Measurements from ENCODE around the gene TIMP3. TPM values are rescaled to one million over a fixed set of nuclear protein-coding genes. Genes with fewer than 3 reads are reported as not detected.

TIMP3 gene
- total RNA-seq, 1 experiment from 2014 or later, result 3.3 TPM

DNA sequence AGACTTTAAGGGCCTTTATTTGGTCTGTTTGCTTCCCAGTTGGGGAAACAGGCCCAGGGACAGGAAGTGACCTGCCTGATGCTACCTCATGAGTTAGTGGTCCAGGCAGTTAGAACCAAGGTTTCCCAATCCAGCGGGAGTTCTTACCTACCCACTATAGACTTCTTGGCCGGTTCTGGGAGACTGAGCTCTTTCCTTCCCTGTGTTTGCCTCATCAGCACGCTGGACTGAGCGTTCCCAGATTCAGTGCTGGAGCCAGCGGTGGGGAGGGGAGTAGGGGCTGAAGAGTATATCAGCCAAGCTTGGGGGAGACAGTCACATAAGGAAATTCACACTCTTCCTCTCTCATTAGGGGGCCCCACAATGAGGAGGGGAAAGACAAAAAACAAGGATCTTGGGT is 27.1 kb downstream of the TIMP3 start (continued):
- TF ChIP-seq, protein P1, sequence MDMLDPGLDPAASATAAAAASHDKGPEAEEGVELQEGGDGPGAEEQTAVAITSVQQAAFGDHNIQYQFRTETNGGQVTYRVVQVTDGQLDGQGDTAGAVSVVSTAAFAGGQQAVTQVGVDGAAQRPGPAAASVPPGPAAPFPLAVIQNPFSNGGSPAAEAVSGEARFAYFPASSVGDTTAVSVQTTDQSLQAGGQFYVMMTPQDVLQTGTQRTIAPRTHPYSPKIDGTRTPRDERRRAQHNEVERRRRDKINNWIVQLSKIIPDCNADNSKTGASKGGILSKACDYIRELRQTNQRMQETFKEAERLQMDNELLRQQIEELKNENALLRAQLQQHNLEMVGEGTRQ (CRISPR knock-in tag; IDR thresholded peaks at IDR 0.05), result no peak

DNA sequence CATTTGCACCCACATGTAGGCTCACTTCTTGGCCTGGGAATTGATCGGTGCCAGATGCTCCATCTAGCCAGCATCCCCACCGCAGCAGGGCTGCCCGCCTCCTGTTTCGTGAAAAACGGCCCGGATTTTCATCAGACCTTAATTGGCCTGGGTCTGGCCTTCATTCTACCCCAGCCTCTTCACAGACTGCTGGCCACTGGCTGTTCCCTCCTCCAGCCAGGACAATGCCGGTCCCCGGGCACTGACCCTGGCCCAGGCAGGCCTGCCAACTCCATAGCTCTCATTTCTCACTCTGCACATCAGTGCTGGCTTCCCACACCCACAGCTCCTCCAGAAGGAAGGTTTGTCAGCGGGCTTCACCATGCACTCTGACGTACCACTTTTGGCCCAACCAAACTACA is 27.9 kb downstream of the TIMP3 start:
- ChIA-PET POLR2A (no interaction called here), CTCF (interaction anchor here (1.1 to 2.5 kb wide), 2 partner anchors 33 to 297 kb away, joined by 4 to 15 read pairs; no protein-coding TSS in a partner anchor)
- TF ChIP-seq NFYB (CRISPR knock-in tag; conservative IDR thresholded peaks at IDR 0.05; ENCODE audit: low read depth), result no peak
- no peak overlapping the region for H3K27ac Mint-ChIP-seq
- no peak for ATAC-seq
- no peak for DNase-seq (ENCODE audit: low spot score)
- H3K4me3 Mint-ChIP-seq, result no peak overlapping the region
- H3K27me3 Mint-ChIP-seq (ENCODE audit: low read depth), result no peaks in the 10 kb centered on the region
- peaks cover 19% of the 10 kb centered on the region for H3K4me1 Mint-ChIP-seq
- H3K36me3 Mint-ChIP-seq, result no peaks in the 10 kb centered on the region
- no peaks in the 10 kb centered on the region for H3K9me3 Mint-ChIP-seq

DNA sequence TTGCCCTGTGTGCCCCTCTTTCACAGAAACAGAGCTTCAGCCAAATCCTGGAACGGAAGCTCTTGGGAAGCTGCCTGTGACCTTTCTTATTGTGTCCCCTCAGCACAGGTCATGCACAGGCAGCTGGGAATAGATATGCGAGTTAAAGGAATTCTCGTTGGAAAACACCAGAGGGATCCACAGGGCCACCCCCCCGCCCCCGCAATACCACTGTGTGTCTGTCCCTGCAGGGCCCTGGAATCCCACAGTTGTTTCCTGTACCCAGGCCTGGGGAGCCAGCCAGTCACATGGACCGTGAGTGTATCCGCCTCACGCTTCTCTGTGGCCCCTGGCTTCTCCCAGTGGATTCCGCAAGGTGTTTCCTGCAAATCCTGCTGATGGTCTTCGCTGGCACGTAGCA is 29.0 kb downstream of the TIMP3 start:
- H3K36me3 Mint-ChIP-seq, result no peaks in the 10 kb centered on the region
- CTCF ChIA-PET, result interaction anchor here (0.7 to 2.5 kb wide), 7 partner anchors 11 to 302 kb away, joined by 3 to 15 read pairs (median 3); no protein-coding TSS in a partner anchor
- no peaks in the 10 kb centered on the region for H3K9me3 Mint-ChIP-seq
- no peaks in the 10 kb centered on the region; the same call in 1 of the 2 replicates for H3K27me3 Mint-ChIP-seq (ENCODE audit: low read depth)
- peak; percentile 63 for ATAC-seq
- H3K4me3 Mint-ChIP-seq, result no peak overlapping the region
- TF ChIP-seq, protein P1 (CRISPR knock-in tag; IDR thresholded peaks at IDR 0.05), result 0 out of 2 replicates have a peak, but pooled peaks have one; percentile 26
- TF ChIP-seq, protein P2, sequence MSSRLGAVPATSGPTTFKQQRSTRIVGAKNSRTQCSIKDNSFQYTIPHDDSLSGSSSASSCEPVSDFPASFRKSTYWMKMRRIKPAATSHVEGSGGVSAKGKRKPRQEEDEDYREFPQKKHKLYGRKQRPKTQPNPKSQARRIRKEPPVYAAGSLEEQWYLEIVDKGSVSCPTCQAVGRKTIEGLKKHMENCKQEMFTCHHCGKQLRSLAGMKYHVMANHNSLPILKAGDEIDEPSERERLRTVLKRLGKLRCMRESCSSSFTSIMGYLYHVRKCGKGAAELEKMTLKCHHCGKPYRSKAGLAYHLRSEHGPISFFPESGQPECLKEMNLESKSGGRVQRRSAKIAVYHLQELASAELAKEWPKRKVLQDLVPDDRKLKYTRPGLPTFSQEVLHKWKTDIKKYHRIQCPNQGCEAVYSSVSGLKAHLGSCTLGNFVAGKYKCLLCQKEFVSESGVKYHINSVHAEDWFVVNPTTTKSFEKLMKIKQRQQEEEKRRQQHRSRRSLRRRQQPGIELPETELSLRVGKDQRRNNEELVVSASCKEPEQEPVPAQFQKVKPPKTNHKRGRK (CRISPR knock-in tag; IDR thresholded peaks at IDR 0.05; ENCODE audit: borderline replicate concordance), result no peak
- TF ChIP-seq, protein P3, sequence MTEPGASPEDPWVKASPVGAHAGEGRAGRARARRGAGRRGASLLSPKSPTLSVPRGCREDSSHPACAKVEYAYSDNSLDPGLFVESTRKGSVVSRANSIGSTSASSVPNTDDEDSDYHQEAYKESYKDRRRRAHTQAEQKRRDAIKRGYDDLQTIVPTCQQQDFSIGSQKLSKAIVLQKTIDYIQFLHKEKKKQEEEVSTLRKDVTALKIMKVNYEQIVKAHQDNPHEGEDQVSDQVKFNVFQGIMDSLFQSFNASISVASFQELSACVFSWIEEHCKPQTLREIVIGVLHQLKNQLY (CRISPR knock-in tag; IDR thresholded peaks at IDR 0.05), result no peak
- TF ChIP-seq, protein P4, sequence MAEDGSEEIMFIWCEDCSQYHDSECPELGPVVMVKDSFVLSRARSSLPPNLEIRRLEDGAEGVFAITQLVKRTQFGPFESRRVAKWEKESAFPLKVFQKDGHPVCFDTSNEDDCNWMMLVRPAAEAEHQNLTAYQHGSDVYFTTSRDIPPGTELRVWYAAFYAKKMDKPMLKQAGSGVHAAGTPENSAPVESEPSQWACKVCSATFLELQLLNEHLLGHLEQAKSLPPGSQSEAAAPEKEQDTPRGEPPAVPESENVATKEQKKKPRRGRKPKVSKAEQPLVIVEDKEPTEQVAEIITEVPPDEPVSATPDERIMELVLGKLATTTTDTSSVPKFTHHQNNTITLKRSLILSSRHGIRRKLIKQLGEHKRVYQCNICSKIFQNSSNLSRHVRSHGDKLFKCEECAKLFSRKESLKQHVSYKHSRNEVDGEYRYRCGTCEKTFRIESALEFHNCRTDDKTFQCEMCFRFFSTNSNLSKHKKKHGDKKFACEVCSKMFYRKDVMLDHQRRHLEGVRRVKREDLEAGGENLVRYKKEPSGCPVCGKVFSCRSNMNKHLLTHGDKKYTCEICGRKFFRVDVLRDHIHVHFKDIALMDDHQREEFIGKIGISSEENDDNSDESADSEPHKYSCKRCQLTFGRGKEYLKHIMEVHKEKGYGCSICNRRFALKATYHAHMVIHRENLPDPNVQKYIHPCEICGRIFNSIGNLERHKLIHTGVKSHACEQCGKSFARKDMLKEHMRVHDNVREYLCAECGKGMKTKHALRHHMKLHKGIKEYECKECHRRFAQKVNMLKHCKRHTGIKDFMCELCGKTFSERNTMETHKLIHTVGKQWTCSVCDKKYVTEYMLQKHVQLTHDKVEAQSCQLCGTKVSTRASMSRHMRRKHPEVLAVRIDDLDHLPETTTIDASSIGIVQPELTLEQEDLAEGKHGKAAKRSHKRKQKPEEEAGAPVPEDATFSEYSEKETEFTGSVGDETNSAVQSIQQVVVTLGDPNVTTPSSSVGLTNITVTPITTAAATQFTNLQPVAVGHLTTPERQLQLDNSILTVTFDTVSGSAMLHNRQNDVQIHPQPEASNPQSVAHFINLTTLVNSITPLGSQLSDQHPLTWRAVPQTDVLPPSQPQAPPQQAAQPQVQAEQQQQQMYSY (CRISPR knock-in tag; IDR thresholded peaks at IDR 0.05), result peak; percentile 64
- TF ChIP-seq, protein P5, sequence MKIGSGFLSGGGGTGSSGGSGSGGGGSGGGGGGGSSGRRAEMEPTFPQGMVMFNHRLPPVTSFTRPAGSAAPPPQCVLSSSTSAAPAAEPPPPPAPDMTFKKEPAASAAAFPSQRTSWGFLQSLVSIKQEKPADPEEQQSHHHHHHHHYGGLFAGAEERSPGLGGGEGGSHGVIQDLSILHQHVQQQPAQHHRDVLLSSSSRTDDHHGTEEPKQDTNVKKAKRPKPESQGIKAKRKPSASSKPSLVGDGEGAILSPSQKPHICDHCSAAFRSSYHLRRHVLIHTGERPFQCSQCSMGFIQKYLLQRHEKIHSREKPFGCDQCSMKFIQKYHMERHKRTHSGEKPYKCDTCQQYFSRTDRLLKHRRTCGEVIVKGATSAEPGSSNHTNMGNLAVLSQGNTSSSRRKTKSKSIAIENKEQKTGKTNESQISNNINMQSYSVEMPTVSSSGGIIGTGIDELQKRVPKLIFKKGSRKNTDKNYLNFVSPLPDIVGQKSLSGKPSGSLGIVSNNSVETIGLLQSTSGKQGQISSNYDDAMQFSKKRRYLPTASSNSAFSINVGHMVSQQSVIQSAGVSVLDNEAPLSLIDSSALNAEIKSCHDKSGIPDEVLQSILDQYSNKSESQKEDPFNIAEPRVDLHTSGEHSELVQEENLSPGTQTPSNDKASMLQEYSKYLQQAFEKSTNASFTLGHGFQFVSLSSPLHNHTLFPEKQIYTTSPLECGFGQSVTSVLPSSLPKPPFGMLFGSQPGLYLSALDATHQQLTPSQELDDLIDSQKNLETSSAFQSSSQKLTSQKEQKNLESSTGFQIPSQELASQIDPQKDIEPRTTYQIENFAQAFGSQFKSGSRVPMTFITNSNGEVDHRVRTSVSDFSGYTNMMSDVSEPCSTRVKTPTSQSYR (CRISPR knock-in tag; IDR thresholded peaks at IDR 0.05), result no peak
- POLR2A ChIA-PET, result no interaction called here
- peaks cover 19% of the 10 kb centered on the region for H3K4me1 Mint-ChIP-seq
- H3K27ac Mint-ChIP-seq, result peak overlapping the region; percentile 65; the same call in 1 of the 2 replicates
- peak; percentile 28 for DNase-seq (ENCODE audit: low spot score)

DNA sequence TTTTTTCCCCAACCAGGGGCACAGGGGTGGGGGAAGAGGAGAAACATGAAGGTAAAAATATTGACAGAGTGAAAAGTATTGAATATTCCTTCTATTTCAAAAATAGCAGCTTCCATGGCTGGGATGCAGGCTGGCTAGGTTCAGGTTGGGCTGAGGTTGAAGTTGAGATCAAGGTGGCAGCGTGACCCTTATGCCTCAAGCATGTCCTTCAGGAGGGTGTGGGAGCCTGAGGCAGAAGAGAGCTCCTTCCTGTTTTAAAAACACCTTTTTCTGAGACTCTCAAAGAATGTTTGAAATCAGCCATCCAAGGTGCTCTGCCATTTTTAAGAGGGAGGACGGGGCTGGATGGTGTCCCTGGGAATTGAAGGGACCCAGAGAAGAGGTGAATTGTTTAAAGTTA is 29.5 kb downstream of the TIMP3 start:
- Mint-ChIP-seq H3K27me3 (ENCODE audit: low read depth) (no peaks in the 10 kb centered on the region; the same call in 1 of the 2 replicates), H3K9me3 (no peaks in the 10 kb centered on the region), H3K4me3 (no peak overlapping the region), H3K36me3 (no peaks in the 10 kb centered on the region), H3K4me1 (peaks cover 19% of the 10 kb centered on the region), H3K27ac (no peak overlapping the region)
- ATAC-seq (no peak), DNase-seq (ENCODE audit: low spot score) (no peak)
- ChIA-PET CTCF (interaction anchor here (0.7 to 2.5 kb wide), 7 partner anchors 10 to 302 kb away, joined by 3 to 15 read pairs (median 3); no protein-coding TSS in a partner anchor), POLR2A (no interaction called here)
- TF ChIP-seq, protein P2 (CRISPR knock-in tag; IDR thresholded peaks at IDR 0.05; ENCODE audit: borderline replicate concordance), result no peak
- no peak for TF ChIP-seq ATF1 (CRISPR knock-in tag; IDR thresholded peaks at IDR 0.05)
- no peak for TF ChIP-seq TCF7 (CRISPR knock-in tag; IDR thresholded peaks at IDR 0.05; ENCODE audit: low read depth)
- TF ChIP-seq, protein P6, sequence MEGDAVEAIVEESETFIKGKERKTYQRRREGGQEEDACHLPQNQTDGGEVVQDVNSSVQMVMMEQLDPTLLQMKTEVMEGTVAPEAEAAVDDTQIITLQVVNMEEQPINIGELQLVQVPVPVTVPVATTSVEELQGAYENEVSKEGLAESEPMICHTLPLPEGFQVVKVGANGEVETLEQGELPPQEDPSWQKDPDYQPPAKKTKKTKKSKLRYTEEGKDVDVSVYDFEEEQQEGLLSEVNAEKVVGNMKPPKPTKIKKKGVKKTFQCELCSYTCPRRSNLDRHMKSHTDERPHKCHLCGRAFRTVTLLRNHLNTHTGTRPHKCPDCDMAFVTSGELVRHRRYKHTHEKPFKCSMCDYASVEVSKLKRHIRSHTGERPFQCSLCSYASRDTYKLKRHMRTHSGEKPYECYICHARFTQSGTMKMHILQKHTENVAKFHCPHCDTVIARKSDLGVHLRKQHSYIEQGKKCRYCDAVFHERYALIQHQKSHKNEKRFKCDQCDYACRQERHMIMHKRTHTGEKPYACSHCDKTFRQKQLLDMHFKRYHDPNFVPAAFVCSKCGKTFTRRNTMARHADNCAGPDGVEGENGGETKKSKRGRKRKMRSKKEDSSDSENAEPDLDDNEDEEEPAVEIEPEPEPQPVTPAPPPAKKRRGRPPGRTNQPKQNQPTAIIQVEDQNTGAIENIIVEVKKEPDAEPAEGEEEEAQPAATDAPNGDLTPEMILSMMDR (IDR thresholded peaks at IDR 0.05), result no peak
- no peak for TF ChIP-seq FOXP1 (CRISPR knock-in tag; IDR thresholded peaks at IDR 0.05; ENCODE audit: borderline replicate concordance)
